ENCODE data around the gene OLFML1.
"Not testable (repeated sequence)": the region's sequence is repeated elsewhere in the genome, so short reads cannot be mapped to it uniquely, and the experiment has no call there.

OLFML1 gene

DNA sequence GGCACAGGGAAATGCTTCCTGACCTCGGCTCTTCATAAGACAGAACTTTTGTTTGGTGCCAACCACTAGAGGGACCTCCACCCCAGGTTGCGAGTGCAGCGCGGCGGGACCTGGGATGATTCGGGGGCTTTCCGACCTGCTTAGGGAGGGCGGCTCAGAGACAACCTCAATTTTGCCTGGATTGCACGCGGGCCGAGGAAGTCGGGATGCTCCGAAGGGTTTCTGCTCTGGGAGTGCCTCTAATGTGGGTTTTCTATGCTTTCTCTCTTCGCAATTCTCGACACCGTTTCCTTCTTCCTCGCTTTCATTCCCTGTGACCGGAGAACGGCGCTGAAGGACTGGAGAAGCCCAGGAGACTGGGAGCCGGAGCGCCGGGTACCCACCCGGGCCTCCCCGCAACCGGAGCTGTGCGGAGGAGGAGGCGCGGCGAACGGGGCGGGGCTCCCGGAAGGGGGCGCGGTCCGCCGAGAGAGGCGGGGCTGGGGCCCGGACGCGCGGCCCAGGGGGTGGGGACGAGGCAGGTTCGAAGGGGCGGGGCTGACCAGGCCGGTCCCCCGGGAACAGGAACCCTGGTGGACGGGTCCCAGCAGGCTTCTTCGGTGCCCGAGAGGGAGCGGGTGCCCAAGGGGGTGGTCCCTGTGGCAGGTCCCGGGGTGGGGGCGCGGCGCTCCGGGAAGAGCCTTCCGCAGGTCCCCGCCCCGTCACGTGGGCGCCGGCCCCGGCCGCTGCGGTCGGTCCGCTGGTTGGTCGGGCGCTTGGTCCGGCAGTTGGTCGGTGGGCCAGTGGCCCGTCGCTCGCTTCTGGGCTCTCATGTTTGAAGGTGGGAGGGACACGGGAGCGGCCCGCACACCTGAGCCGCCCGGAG, 28.2 kb downstream of the OLFML1 start, which contains the start of gene PPFIBP2:
Gene PPFIBP2 (plus strand): TSS at position 766 of the 865 bp plus-strand sequence. CDS start 35,477 bp downstream, outside the sequence.
- peak; percentile 20 for DNase-seq

DNA sequence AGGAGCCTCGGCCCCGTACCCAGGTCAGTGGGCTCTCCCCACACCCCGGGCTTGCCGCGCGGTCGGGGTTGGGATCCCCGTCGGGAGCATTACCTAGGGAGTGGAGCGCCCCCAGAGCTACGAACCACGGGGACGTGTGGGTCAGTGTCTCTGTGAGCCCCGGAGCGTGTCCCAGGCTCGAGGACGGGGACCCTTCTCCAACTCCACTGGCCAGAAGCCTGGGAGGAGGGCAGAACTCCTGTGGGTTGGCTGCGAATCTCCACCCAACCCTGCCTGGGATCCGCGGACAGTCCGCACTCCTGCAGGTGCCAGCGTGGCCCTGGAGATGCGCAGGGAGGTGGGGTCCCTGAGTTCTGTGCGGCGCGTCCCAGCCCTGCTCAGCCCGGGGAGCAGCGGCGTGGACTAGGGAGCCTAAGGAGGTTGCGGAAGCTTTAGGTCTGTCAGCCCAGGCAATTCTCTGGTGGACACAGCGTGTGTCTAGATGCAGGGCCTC, 28.8 kb downstream of the OLFML1 start:
- no peak for DNase-seq

DNA sequence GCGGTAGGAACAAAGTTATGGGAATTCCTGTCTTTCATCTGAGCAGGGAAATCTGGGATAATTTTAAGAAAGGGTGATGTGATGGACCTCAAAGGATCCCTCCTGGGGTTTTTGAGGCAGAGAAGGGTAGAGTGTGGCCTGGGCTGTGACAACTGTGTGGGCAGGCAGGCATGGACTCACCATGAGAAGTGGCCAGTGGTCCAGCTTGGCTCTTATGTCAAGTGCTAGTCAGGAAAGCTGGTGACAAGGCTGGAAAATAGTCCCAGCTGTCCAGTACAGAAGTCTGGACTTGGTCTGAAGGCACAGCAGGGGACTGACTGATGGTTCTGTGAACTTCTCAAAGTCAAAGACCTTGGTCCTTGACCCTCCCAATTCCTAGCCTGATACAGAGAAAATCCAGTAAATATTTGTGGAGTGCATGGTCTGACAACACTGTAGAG, 30.2 kb downstream of the OLFML1 start:
- no peak for DNase-seq

DNA sequence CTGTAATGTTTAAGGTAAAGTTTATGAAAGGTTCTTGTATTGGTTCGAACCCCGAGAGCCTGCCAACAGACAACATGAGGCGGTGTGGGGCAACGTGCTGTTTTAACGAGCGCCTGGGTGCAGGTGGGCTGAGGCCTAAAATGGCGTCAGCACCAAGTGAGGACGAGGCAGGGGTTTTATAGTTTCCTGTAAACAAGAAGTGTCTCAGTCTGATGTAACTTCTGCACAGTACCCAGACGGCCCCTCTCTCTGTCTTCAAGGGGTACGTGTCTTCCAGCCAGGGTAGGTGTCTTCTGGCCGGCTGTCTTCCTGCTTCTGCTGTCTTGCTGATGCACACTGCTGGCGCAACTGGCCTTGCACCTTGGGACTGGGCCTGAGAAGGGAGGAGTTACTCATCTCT, 31.2 kb downstream of the OLFML1 start:
- DNase-seq, result no peak

DNA sequence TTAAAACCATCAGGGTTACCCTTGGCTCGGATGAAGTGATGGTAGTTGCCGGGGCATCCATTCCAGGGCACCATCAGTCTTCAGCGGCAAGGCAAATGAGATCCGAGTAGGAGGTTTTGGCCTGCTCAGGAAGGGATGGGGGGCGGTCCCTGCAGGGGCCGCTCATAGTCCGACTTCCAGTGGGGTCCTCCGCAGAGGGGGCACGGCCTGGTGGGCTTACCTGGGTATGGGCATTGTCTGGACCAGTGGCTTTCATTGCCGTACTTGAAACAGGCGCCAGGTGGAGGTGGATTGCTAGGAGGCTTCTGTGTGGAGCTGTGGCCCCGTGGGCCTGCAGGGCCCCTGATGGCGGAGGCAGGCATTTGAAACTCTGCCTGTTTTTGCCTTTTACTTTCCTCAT, 32.4 kb downstream of the OLFML1 start:
- DNase-seq, result not testable (repeated sequence)

DNA sequence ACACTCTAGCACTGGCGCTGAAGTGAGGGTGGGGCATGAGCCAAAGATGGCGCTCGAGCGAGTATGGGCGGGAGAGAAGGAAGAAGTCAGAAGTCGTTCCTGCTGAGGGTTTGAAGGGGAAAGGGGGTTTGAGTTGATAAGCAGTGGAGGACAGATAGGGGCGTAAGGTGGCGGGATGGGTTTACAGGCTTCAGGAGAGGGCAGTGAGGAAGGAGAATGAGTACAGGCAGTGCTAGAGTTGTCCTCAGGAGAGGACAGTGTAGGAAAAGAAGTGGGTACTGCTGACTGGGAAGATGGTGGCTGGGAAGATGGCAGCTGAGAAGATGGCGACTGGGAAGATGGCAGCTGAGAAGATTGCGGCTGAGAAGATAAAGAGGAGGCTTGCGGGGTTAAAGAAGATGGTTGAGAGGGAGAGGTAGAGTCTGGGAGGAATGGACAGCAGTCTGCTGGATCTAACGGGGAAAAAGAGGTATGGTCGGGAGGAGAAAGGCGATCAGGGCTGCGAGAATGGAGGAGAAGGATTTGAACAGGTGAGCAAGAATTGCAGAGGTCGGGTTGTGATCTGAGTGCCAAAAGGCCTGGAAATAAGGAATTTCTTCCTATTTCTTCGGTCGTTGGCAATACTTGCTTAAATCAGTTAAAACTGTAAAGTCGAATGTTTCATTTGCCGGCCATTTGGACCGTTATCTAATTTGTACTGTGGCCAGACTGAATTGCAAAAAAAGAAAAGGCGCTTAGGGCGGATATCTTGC, 33.7 kb downstream of the OLFML1 start:
- no peak for DNase-seq

DNA sequence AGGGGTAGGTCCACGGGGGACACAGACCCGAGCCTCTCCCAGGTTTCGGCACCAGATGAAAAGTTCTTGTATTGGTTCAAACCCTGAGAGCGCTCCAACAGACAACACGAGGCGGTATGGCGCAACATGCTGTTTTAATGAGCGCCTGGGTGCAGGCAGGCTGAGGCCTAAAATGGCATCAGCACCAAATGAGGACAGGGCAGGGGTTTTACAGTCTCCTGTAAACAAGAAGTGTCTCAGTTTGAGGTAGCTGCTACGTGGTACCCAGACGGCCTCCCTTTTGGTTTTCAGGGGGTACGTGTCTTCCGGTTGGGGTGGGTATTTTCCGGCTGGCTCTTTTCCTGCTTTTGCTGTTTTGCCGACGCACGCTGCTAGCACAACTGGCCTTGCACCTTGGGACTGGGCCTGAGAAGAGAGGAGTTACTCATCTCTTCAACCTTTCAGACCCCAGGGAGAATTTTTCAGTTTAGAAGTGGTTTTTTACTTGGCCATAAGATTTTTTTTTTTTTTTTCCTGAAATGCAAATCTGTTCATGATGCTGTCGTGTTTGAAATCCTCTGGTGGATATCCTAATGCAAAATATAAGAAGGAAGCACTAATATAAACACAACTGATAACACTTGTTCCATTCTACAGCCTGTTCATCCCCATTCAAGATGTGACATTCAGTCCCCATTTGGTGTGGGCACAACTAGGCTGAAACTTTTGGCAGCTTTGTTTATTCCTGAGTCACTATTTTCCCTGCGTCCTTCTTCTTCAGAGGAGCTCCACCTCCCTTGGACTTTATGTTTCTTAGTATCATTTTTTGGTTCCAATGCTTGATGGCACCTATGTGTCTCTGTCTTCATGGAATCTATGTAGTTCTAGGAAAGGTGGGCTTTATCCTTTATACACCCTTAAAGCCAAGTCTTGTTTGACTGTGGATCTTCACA, 35.0 kb downstream of the OLFML1 start:
- no peak for DNase-seq

DNA sequence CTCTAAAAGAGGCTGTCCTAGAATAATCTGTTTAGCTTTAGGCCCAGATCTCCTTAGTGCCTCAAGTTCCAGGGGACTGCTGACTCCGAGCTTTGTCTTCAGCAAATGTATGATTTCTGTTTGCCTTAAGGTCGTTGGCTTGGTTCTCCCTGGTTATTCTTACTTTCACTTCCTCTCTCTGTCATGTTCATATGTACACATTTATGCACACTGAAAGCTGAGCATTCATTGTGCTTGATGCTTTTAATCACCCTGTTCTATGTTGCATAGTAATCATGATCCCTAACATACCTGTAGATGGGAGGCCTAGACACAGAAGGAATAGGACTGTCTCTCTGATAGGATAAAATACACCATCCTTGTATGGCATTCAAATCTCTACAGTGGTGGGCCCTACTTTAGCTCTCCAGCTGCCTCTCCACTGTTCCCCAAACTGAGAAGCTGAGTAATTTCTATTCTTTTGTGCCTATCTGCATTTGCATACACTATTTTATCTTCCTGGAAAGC, 35.7 kb downstream of the OLFML1 start:
- DNase-seq, result no peak

DNA sequence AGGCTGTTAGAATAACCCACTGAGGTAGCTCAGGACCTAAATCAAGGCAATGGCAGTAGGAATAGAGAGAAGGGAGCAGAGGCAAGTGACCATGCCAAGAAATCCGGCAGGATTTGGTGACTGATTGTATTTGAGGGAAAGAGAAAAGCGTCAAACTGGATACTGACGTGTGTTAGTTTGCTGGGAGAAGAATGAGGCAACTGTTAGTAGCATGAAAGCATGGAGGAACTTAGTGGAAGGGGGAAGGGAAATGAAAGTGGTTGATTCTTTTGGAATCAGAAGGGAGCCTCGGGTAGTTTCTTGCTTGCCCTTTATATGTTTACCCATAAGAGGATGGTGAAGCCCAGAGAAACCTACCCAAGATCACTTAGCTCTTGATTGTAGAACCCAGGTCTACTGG, 36.8 kb downstream of the OLFML1 start:
- no peak for DNase-seq

DNA sequence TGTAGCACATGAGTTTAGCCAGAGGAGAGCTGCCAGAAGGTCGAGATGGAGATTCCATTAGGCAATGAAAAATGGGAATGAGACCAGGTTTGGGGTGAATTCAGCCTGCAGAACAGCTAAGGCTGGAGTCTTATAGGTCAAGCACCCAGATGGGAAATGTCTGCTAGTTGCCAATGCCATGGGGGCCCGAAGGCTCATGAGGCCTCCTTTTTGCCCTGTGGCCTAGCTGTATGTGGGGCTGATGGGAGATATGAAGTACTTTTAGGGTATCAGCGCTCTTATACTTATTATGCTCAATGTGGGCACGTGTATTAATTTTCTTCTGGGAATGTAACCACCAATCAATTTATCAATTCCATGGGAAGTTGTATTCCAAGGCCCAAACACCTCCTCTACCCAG, 37.2 kb downstream of the OLFML1 start:
- no peak for DNase-seq

DNA sequence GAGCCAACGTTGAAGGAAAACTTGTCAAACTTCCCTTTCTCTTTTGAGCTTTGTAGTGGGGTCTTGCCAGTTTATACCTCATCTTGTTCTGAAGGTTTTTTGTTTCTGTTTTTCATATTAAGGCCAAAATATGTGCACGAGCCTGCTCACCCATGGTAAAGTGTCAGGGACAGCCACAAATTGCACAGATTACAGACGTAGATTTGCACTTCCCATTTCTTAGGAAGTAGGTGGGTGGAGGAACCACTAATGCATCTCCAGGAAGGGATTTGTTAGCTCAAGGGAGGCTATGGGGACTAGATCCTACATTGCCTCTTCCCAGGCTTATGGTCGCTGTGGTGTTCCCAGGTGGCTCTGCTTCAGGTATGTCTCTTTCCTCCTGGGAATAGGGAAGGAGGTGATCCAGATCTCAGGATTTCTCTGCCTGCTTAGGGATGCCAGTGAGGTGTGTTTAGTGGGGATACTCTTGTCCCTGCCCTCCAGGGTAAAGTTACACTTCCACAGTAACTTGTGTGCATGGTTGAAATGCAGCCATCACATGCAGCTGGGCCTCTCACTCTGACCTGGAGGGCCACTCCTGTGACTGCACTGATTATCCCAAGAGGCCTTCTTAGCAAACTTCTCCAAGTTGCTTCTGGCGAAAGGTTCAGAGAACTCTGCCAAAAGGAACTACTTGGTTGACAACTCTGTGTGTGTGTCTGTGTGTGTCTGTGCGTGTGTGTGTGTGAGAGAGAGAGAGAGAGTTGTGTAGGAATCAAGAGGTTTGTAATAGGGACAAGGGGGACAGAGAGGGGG, 38.3 kb downstream of the OLFML1 start:
- no peak for DNase-seq

DNA sequence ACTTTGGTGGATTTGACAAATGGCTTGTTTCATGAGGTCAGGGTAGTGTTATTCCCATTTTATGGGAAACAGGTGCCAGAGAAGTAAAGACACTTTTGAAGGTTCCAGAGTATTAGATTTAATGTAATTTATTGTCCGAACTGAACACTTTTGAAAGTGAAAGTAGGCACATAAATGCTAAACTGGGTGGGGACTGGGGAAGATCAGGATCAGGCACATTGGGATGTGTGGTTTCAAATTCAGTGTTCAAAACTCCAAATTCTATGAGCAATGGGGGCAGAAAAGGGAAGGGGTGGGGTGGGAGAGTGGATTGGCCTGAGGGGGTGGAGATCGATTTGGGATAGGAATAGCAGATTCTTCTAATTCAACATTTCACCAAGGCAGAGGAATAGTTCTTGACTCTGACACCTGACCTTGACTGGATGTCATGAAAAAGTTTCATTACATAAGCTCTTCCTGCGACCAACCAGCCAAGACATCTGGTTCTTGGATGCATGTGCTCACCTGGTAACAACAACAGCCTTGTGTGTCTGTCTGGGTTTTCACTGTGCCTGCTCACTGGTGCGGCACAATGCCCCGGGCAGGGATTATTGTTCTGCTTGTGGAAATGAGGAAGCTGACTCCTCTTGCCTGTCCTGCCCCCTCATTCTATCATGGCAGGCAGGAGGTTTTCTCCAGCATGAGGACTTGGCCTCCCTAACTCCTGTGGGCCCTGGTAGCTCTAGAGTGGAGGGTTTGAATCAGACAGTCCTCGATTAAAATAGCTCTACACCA, 39.3 kb downstream of the OLFML1 start:
- DNase-seq, result no peak

DNA sequence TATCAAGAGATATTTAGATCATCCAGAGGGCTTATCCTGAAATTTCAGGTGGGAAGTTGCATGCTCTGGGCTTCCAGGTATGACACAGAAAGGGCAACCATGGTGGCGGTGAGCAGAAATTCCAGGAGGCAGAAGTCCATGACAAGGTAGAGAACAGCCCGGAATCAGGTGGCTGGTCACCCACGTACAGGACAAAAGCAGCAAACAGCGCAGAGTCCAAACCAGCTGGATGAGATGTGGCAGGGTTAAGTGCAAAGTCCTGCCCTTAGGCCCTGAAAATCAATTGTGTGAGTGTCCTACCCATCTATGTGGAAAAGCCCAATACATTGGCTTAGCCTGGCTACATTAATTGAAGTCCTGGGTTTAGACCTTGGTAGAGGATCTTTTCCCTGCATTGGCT, 40.1 kb downstream of the OLFML1 start:
- DNase-seq, result no peak

DNA sequence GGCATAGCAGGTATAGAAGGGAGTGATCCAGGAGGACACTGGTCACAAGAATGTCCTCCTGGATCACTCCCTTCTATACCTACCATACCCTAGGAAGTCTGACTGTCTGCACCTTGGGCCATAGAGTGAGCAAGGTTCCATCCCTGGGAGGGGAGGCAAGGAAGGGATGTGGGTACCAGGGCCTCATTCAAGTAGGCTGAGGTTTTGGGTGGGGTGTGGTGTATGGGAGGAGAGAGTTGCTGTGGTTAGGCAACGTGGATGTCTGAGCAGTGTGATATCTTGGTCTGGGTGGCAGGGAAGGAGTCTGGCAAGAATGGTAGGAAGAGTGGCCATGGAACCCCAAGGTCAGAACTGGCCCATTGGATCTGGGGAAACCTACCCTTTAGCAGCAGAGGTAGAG, 41.7 kb downstream of the OLFML1 start:
- DNase-seq, result no peak

DNA sequence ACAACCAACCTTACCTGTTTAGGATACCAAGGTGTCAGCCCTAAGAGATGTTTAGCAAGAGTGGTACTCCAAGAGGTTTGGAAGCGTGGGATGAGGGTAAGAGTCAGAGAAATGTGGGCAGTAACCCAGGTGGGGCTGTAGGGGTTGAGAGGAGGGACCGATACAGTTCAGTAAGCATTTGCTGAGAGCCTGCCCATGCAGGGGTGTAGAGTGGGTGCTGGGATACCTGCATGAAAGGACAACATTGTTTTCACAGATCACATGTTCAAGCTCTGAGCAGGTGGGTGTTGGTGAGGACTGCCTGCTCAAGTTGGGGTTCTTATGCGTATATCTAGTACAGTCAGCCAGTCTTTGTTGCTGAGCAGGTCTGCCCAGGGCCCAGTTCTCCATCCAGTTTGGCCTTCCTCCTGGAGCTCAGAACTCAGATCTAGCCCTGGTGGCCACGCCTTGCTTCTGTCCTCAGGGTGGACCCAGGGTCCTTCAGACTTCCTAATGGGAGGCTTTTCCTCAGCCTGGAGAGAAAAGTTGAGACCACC, 43.3 kb downstream of the OLFML1 start:
- no peak for DNase-seq

DNA sequence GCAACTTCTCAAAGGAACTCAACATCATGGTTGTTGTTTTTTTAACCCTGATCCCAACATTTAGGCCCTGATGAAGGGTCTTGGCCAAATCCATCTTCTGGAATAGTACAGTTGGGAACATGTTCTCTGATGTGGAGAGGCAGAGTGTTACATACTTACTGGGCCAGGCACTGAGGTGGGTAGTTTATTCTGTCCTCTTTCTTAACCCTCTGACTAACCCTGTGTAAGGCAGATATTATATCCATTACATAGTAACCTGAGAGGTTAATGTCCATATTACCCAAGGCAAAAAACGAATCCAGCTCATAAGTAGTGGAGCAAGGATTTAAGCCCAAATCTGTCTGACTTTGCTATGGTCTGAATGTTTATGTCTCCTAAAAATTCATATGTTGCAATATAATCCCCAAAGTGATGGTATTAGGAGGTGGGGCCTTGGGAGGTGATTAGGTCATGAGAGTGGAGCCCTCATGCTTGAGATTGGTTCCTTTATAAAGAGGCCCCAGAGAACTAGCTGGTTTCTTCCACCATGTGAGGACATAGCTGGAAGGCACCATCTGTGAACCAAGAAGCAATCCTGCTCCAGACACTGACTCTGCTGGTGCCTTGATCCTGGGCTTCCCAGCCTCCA, 44.8 kb downstream of the OLFML1 start:
- no peak for DNase-seq

DNA sequence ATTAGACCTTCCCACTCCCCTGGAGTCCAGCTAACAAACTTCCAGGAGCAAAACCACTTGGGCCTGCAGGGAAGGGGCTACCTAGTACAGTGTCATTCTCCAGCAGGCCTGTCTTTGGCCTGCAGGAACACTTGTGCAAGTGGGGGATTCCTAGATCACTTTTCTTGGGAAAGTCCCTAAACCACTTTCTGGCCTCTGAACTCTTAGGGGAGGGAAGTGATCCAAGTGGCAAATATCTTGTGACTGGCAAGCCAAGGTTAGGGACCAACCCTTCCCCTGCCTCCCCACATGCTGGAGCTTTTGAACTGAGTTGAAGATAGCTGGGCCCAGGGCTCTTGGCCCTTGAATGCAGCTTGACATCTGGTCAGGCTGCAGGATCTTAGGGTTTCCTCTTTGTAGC, 45.7 kb downstream of the OLFML1 start:
- DNase-seq, result no peak

DNA sequence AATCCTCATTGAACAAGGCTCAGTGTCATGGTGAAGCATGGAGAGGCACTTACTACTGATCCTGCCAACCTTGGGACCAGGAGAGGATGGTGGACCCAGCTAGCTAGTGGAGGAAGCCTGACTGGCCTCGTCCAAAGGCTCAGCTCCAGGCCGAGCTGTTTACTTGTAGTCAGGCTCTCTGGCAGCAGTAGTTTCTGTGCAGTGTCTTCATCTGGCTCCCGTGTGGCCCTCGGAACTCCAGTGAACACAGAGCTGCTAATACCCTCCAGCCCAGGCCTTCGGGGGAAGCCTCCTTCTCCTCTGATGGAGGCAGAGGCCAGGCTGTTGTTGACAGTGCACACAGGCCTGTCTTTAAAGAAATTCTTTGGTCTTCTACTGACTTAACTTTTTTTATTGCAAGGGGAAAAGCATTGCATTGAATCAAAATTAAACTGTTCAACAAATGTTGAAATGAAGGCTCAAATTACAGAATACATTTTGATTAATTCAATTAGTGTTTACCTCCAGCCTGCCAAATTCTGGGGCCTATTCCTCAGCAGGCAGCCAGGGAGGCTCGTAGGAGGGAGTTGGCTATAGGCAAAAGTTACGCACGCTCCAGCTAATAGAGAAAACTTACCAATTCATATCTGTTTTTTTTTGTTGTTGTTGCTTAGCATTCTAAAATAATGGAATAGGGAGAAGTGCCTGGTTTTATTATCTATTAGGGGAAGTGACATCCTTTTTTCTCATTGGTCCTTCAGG, 47.3 kb downstream of the OLFML1 start:
- DNase-seq, result no peak
